ENCODE data around the gene SKIL. TPM values are rescaled to one million over a fixed set of nuclear protein-coding genes. Genes with fewer than 3 reads are reported as not detected.
A peak's percentile ranks its signal among the peaks of the same experiment; 100 is the strongest.
"Not testable (repeated sequence)": the region's sequence is repeated elsewhere in the genome, so short reads cannot be mapped to it uniquely, and the experiment has no call there.

The SKIL gene
- total RNA-seq, 1 donor = 95.9 TPM

DNA sequence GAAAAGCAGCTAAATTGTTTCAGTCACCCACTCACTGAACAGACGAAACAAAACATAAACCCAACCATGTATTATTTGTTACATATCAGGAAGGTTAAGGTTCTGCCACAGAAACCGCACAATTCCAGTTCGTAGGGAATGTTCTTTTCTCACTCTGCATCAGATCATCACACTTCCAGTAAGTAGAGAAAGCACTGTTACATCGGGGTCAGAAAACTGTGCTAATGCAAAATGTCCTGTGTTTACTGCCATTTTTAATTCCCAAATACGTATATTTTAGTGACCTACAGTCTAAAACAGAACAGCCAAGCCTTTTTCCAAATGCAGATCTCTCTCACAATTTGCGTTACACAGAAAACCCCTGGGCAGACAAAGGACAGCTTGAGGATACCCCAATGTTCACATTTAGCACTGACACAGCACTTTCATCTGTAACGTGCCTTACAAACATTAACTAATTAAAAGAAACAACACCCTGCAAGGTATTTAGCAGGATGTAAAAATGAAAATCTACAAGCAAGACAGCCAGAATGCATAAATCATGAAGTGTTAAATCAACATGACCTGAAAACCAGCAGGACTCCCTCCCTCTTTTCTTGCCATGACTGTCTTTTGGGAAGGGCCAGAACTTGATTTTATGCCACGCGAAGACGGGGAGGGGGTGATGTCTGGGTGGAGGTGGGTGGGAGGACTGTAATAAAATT lies 34.8 kb upstream of the SKIL start:
- DNase-seq (ENCODE audit: low read depth) = peak; percentile 31
- TF ChIP-seq, protein P1, sequence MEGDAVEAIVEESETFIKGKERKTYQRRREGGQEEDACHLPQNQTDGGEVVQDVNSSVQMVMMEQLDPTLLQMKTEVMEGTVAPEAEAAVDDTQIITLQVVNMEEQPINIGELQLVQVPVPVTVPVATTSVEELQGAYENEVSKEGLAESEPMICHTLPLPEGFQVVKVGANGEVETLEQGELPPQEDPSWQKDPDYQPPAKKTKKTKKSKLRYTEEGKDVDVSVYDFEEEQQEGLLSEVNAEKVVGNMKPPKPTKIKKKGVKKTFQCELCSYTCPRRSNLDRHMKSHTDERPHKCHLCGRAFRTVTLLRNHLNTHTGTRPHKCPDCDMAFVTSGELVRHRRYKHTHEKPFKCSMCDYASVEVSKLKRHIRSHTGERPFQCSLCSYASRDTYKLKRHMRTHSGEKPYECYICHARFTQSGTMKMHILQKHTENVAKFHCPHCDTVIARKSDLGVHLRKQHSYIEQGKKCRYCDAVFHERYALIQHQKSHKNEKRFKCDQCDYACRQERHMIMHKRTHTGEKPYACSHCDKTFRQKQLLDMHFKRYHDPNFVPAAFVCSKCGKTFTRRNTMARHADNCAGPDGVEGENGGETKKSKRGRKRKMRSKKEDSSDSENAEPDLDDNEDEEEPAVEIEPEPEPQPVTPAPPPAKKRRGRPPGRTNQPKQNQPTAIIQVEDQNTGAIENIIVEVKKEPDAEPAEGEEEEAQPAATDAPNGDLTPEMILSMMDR (IDR thresholded peaks at IDR 0.05; ENCODE audit: insufficient read depth, low read depth, low read length) = no peak
- H3K4me3 ChIP-seq (ENCODE audit: low read depth, low read length) = no peak overlapping the region

GRCh38 chr3:170323331-170323730 lies 34.2 kb upstream of the SKIL start:
- no peak overlapping the region for H3K4me3 ChIP-seq (ENCODE audit: low read depth, low read length)
- TF ChIP-seq, protein P1 (IDR thresholded peaks at IDR 0.05; ENCODE audit: insufficient read depth, low read depth, low read length) = no peak
- DNase-seq (ENCODE audit: low read depth) = no peak

GRCh38 chr3:170324962-170325361 lies 32.6 kb upstream of the SKIL start:
- TF ChIP-seq, protein P1 (IDR thresholded peaks at IDR 0.05; ENCODE audit: insufficient read depth, low read depth, low read length) = no peak
- no peak for DNase-seq (ENCODE audit: low read depth)
- H3K4me3 ChIP-seq (ENCODE audit: low read depth, low read length) = no peak overlapping the region

- DNase-seq (ENCODE audit: low read depth) = no peak
- H3K4me3 ChIP-seq (ENCODE audit: low read depth, low read length) = no peak overlapping the region
- TF ChIP-seq, protein P1 (IDR thresholded peaks at IDR 0.05; ENCODE audit: insufficient read depth, low read depth, low read length) = no peak
Measured at GRCh38 chr3:170327040-170327808, 30.3 kb upstream of the SKIL start.

GRCh38 chr3:170327868-170328548 lies 29.5 kb upstream of the SKIL start:
- not testable (repeated sequence) for DNase-seq (ENCODE audit: low read depth); H3K4me3 ChIP-seq (ENCODE audit: low read depth, low read length)

DNA sequence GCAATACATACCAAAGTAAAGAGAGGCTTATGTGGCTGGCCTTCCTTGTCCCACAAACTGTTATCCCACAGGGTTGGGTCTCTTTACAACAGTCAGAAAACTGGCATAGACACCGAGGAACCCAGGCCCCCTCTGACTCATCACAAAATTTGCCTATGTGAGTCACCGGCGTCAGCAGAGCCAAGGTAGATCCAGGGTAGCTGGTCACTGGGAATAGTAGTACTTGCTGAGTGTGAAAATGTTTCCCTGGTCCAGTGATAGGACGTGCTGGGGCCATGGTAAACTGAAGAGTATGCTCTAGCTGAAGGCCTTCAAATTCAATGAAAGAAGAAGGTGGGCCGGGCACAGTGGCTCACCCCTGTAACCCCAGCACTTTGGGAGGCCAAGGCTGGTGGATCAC lies 27.1 kb upstream of the SKIL start:
- no peak for DNase-seq (ENCODE audit: low read depth)

More for the DNA sequence above, 27.1 kb upstream of the SKIL start:
- TF ChIP-seq, protein P1 (IDR thresholded peaks at IDR 0.05; ENCODE audit: insufficient read depth, low read depth, low read length) = no peak
- no peak overlapping the region for H3K4me3 ChIP-seq (ENCODE audit: low read depth, low read length)

All from fibroblast of villous mesenchyme (primary cell).